HG03469 (cell line): ENCODE results near the gene RBPJ.
"Not testable (repeated sequence)": the region's sequence is repeated elsewhere in the genome, so short reads cannot be mapped to it uniquely, and the experiment has no call there.

Source experiments
- ATAC-seq: cut with Tn5 transposase; IDR thresholded peaks from one replicate; pipeline ENCODE4 v1.9.1; 2021; ENCODE audit warnings: mild to moderate bottlenecking, moderate library complexity, moderate number of reproducible peaks; ENCODE audit not compliant: unreplicated experiment

RBPJ gene

GRCh38 chr4:26331380-26331950 lies 10.7 kb downstream of the RBPJ start:
- ATAC-seq = no peak

GRCh38 chr4:26334366-26334765 lies 13.6 kb downstream of the RBPJ start:
- ATAC-seq = no peak

GRCh38 chr4:26337612-26338011 lies 16.8 kb downstream of the RBPJ start:
- ATAC-seq = no peak

GRCh38 chr4:26342328-26343037 lies 21.7 kb downstream of the RBPJ start:
- ATAC-seq = no peak

- ATAC-seq = no peak
Measured at GRCh38 chr4:26343038-26343398, 22.2 kb downstream of the RBPJ start.

- no peak for ATAC-seq
Measured at GRCh38 chr4:26344901-26345564, 24.2 kb downstream of the RBPJ start.

GRCh38 chr4:26345565-26345938 lies 24.7 kb downstream of the RBPJ start:
- ATAC-seq = no peak

- ATAC-seq = no peak
Measured at GRCh38 chr4:26346203-26346620, 25.4 kb downstream of the RBPJ start.

GRCh38 chr4:26349496-26349895 lies 28.7 kb downstream of the RBPJ start:
- ATAC-seq = no peak

GRCh38 chr4:26351685-26352084 lies 30.9 kb downstream of the RBPJ start:
- no peak for ATAC-seq

- no peak for ATAC-seq
Measured at GRCh38 chr4:26354491-26354890, 33.7 kb downstream of the RBPJ start.

- ATAC-seq = no peak
Measured at GRCh38 chr4:26355392-26356052, 34.7 kb downstream of the RBPJ start.

- peak; percentile 60 for ATAC-seq
Measured at GRCh38 chr4:26356081-26356501, 35.3 kb downstream of the RBPJ start.

- not testable (repeated sequence) for ATAC-seq
Measured at GRCh38 chr4:26359521-26359920, 38.7 kb downstream of the RBPJ start.

GRCh38 chr4:26360273-26360672 lies 39.5 kb downstream of the RBPJ start:
- ATAC-seq = no peak

- ATAC-seq = no peak
Measured at GRCh38 chr4:26360864-26361263, 40.0 kb downstream of the RBPJ start.

GRCh38 chr4:26361297-26361696 lies 40.5 kb downstream of the RBPJ start:
- ATAC-seq = no peak

- ATAC-seq = no peak
Measured at GRCh38 chr4:26362745-26363439, 42.1 kb downstream of the RBPJ start.

GRCh38 chr4:26365537-26366150 lies 44.8 kb downstream of the RBPJ start:
- no peak for ATAC-seq

- ATAC-seq = no peak
Measured at GRCh38 chr4:26367811-26368210, 47.0 kb downstream of the RBPJ start.

GRCh38 chr4:26368685-26369084 lies 47.9 kb downstream of the RBPJ start:
- no peak for ATAC-seq
